CD4-positive, CD25-positive, alpha-beta regulatory T cell (primary cell): Measurements from ENCODE around the gene URAD. TPM values are rescaled to one million over a fixed set of nuclear protein-coding genes. Genes with fewer than 3 reads are reported as not detected.
"Not testable (repeated sequence)": the region's sequence is repeated elsewhere in the genome, so short reads cannot be mapped to it uniquely, and the experiment has no call there.

Source experiments
- ATAC-seq, 2 donors: fragments of 150-1000 bp; cut with Tn5 transposase; one replicate each; pipeline ENCODE4 v1.10.0; 2021; ENCODE audit warnings: low read depth in 2 of 2, moderate number of reproducible peaks in 2 of 2, moderate library complexity in 1 of 2
- DNase-seq, 3 donors: peaks; one replicate each; pipeline versions ENCODE4 v3.0.0 to v3.0.0-alpha.2; 2012 to 2022; ENCODE audit warnings: mixed read lengths in 1 of 3
- H3K27ac ChIP-seq: one replicate; pipeline ENCODE4 v1.7.0; 2013; ENCODE audit warnings: mild to moderate bottlenecking, low read length; ENCODE audit not compliant: insufficient read depth, poor library complexity, severe bottlenecking
- H3K27me3 ChIP-seq: one replicate; pipeline ENCODE4 v1.7.0; 2013; ENCODE audit warnings: low read length; ENCODE audit not compliant: control insufficient read depth, insufficient read depth
- H3K36me3 ChIP-seq: one replicate; pipeline ENCODE4 v1.7.0; 2013; ENCODE audit warnings: mild to moderate bottlenecking, low read length, moderate library complexity; ENCODE audit not compliant: control insufficient read depth, insufficient read depth
- H3K4me1 ChIP-seq: 2 replicates; pipeline ENCODE4 v1.7.0; 2013; ENCODE audit warnings: mild to moderate bottlenecking, low read length; ENCODE audit not compliant: insufficient read depth, control insufficient read depth, poor library complexity, severe bottlenecking
- H3K4me3 ChIP-seq: one replicate; pipeline ENCODE4 v1.7.0; 2013; ENCODE audit warnings: low read depth, mild to moderate bottlenecking, low read length, moderate library complexity
- H3K9me3 ChIP-seq, 2 experiments: 1 replicate in 1 of 2; 2 replicates in 1 of 2; pipeline ENCODE4 v1.7.0; 2013; ENCODE audit warnings: low read length in 2 of 2, mild to moderate bottlenecking in 1 of 2, moderate library complexity in 1 of 2; ENCODE audit not compliant: control insufficient read depth in 2 of 2
- H3K27ac Mint-ChIP-seq, 3 donors: one replicate each; pipeline ENCODE4 v1.8.0; 2020 to 2022; ENCODE audit warnings: mild to moderate bottlenecking in 3 of 3, mixed read lengths in 3 of 3, moderate library complexity in 2 of 3
- H3K27me3 Mint-ChIP-seq: one replicate; pipeline ENCODE4 v1.8.0; 2022; ENCODE audit warnings: mild to moderate bottlenecking, mixed read lengths
- H3K36me3 Mint-ChIP-seq: one replicate; pipeline ENCODE4 v1.8.0; 2020; ENCODE audit warnings: mixed read lengths
- H3K4me1 Mint-ChIP-seq, 4 donors: one replicate each; pipeline ENCODE4 v1.8.0; 2020 to 2022; ENCODE audit warnings: mixed read lengths in 4 of 4, mild to moderate bottlenecking in 1 of 4
- H3K4me3 Mint-ChIP-seq, 4 donors: one replicate each; pipeline ENCODE4 v1.8.0; 2020 to 2022; ENCODE audit warnings: mild to moderate bottlenecking in 4 of 4, mixed read lengths in 4 of 4, moderate library complexity in 3 of 4
- H3K9me3 Mint-ChIP-seq, 7 donors: one replicate each; pipeline ENCODE4 v1.8.0; 2020 to 2022; ENCODE audit warnings: mixed read lengths in 7 of 7, mild to moderate bottlenecking in 3 of 7, moderate library complexity in 2 of 7
- polyA plus RNA-seq, 4 donors: library from polyadenylated mRNA; unstranded; fragments of 300-500 nt; fragmentation: Illumina TruSeq; gene quantifications; one replicate each; pipeline ENCODE4 v1.2.3, GENCODE V29; 2021
- total RNA-seq: library from RNA; stranded (reverse); gene quantifications from one replicate; pipeline ENCODE4 v1.2.3, GENCODE V29; 2022

The URAD gene, protein sequence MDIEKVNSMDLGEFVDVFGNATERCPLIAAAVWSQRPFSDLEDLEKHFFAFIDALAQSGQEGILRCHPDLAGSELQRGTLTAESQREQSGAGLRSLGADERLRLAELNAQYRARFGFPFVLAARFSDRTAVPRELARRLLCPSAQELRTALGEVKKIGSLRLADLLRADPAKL
- not detected for total RNA-seq
- not detected for polyA plus RNA-seq

DNA sequence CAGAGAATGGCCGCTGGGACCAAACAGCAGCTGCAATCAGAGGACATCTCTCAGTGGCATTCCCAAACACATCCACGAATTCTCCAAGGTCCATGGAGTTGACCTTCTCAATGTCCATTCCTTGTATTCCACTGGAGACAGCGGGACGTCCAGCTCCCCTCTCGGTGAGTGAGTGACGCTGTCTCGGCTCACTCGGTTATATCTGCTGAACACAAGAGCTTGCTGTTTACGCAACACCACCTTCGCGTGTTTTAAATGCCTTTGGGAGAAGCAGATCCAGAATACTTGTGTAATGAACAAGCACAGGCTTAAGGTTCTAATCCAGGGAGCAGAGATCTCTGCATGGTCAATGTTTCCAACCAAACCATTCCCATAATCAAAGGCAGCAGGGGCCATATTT is at the start of gene URAD:
TSS of gene URAD (minus strand) at position 174 of the 400 bp plus-strand sequence. CDS start at position 118, 56 bp downstream.
- no peaks in the 10 kb centered on the region for H3K36me3 Mint-ChIP-seq
- no peak within 1 kb of the TSS for H3K27ac ChIP-seq
- H3K4me1 ChIP-seq, result no peaks in the 10 kb centered on the region
- no peak within 1 kb of the TSS for H3K4me3 ChIP-seq
- H3K27ac Mint-ChIP-seq, result no peak within 1 kb of the TSS
- H3K4me3 Mint-ChIP-seq, result no peak within 1 kb of the TSS
- no peaks in the 10 kb centered on the region for H3K9me3 Mint-ChIP-seq
- DNase-seq (no peak), ATAC-seq (no peak)
- H3K9me3 ChIP-seq, result no peaks in the 10 kb centered on the region
- H3K4me1 Mint-ChIP-seq, result peaks cover 0 to 5% (median under 1%) of the 10 kb centered on the region in 4 donors
- H3K27me3 ChIP-seq, result no peaks in the 10 kb centered on the region
- no peaks in the 10 kb centered on the region for H3K36me3 ChIP-seq
- H3K27me3 Mint-ChIP-seq, result peaks cover 10% of the 10 kb centered on the region

DNA sequence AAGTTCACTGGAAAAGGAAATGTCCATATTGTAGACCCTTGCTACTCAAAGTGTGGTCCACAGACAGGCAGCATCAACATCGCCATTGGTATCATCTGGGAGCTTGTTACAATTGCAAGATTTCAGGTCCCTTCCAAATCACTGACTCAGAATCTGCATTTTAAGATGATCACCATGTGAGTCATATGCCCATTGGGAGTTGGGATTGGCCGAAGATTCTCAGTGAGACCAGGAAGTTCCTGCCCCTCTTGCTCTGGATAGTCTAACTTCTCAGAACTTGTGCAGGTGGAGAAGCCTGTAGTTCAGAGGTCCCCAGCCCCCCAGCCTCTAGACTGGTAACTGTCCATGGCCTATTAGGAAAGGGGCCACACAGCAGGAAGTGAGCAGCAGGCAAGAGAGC is 48.9 kb upstream of the URAD start:
- Histone ChIP-seq H3K27ac (no peak overlapping the region), H3K4me1 (no peaks in the 10 kb centered on the region), H3K36me3 (no peaks in the 10 kb centered on the region), H3K4me3 (no peak overlapping the region), H3K9me3 (no peaks in the 10 kb centered on the region), H3K27me3 (peaks cover 8% of the 10 kb centered on the region)
- no peaks in the 10 kb centered on the region for H3K4me1 Mint-ChIP-seq
- no peak overlapping the region for H3K4me3 Mint-ChIP-seq
- H3K36me3 Mint-ChIP-seq, result no peaks in the 10 kb centered on the region
- peaks cover 32% of the 10 kb centered on the region for H3K27me3 Mint-ChIP-seq
- peaks cover 0 to 4% (median 0%) of the 10 kb centered on the region in 7 donors for H3K9me3 Mint-ChIP-seq
- no peak for DNase-seq
- ATAC-seq, result no peak
- no peak overlapping the region for H3K27ac Mint-ChIP-seq

DNA sequence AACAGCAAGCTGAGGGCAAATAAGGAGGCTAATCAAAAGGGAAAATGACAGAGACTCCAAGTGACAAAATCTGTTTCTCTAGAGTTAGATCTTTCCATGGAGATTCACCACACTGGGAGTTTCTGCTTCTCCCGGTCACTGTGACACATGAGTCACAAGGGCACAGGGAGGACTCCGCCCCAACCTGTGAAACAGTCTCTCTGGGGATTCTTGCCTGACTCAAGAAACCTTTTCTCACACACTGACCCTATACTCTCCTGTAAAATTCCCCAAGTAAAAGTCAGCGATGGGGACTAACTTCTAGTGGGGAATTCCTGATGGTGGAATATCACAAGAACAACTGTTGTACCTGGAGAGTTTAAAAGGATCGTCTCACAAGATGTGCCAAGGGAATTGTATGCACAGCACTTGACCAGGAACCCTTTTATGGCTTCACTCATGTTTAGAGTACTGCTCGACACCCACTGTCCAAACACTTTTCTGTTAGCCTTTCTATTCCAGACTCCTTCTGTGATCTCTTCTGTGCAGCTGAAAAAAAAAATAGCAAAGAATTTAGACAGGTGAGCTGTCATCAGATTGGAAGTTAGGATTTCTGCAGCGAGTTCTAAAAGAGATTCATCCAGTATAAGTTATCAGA is 46.8 kb upstream of the URAD start:
- no peaks in the 10 kb centered on the region for H3K4me1 ChIP-seq
- no peak for ATAC-seq

DNA sequence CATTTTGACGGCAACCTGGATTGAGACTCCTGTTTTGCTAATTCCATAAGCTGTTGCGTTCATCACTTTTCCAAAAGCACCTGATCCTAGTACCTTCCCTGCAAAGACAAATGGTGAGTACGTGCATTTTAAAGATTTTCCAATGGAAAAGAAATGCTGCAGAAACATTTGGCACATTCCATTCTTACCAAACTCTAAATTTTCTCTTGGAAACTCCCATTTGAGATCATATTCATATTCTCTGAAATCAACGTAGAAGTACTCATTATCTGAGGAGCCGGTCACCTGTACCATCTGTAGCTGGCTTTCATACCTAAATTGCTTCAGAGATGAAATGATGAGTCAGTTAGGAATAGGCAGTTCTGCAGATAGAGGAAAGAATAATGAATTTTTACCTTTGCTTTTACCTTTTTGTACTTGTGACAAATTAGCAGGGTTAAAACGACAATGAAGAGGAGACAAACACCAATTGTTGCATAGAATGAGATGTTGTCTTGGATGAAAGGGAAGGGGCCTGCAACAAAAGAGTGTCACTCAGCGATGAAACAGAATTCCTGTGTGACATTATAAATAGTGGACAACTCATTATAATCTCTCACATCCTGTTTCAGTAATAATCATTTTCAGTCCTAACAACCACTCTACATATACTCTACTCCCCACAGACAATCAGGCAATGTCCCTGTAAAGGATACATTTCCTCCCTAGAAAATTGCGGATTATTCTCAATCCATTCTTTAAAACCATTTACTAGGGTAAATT is 45.6 kb upstream of the URAD start:
- no peak overlapping the region for H3K27ac ChIP-seq
- H3K4me3 Mint-ChIP-seq, result no peak overlapping the region
- H3K36me3 Mint-ChIP-seq, result no peaks in the 10 kb centered on the region
- no peaks in the 10 kb centered on the region for H3K36me3 ChIP-seq
- H3K27me3 ChIP-seq, result peaks cover 8% of the 10 kb centered on the region
- peaks cover 22% of the 10 kb centered on the region for H3K27me3 Mint-ChIP-seq
- H3K4me3 ChIP-seq, result no peak overlapping the region
- DNase-seq (no peak), ATAC-seq (no peak)
- H3K9me3 Mint-ChIP-seq, result peaks cover 0 to 2% (median 0%) of the 10 kb centered on the region in 7 donors
- no peak overlapping the region for H3K27ac Mint-ChIP-seq
- no peaks in the 10 kb centered on the region for H3K4me1 ChIP-seq
- no peaks in the 10 kb centered on the region for H3K9me3 ChIP-seq
- H3K4me1 Mint-ChIP-seq, result peaks cover 0 to 2% (median 0%) of the 10 kb centered on the region in 4 donors

More for the DNA sequence above, 46.8 kb upstream of the URAD start:
- H3K27ac Mint-ChIP-seq, result no peak overlapping the region
- Histone ChIP-seq H3K27ac (no peak overlapping the region), H3K9me3 (no peaks in the 10 kb centered on the region), H3K27me3 (peaks cover 6% of the 10 kb centered on the region), H3K36me3 (no peaks in the 10 kb centered on the region), H3K4me3 (no peak overlapping the region)
- H3K4me1 Mint-ChIP-seq, result peaks cover 0 to 2% (median 0%) of the 10 kb centered on the region in 4 donors
- DNase-seq, result no peak
- peaks cover 0 to 2% (median 0%) of the 10 kb centered on the region in 7 donors for H3K9me3 Mint-ChIP-seq
- H3K27me3 Mint-ChIP-seq, result peaks cover 28% of the 10 kb centered on the region
- no peak overlapping the region for H3K4me3 Mint-ChIP-seq
- no peaks in the 10 kb centered on the region for H3K36me3 Mint-ChIP-seq

DNA sequence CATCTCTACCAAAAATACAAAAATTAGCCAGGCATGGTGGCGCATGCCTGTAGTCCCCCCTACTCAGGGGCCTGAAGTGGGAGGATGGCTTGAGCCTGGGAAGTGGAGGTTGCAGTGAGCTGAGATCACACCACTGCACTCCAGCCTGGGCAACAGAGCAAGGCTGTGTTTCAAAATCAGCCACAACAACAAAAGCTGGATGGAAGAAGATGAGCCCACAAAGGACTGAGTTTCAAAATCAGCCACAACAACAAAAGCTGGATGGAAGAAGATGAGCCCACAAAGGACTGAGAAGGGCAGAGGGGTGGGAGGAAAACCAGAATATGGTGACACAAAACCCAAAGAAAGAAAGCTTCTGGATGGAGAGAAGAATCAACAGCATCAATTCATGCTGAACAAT is 43.9 kb upstream of the URAD start:
- H3K36me3 ChIP-seq, H3K9me3 Mint-ChIP-seq, H3K9me3 ChIP-seq, H3K4me1 ChIP-seq, H3K27me3 ChIP-seq, H3K4me1 Mint-ChIP-seq, H3K4me3 Mint-ChIP-seq, H3K27ac ChIP-seq, H3K36me3 Mint-ChIP-seq, ATAC-seq, DNase-seq, H3K27ac Mint-ChIP-seq, H3K4me3 ChIP-seq: not testable (repeated sequence)
- H3K27me3 Mint-ChIP-seq, result peaks cover 23% of the 10 kb centered on the region

DNA sequence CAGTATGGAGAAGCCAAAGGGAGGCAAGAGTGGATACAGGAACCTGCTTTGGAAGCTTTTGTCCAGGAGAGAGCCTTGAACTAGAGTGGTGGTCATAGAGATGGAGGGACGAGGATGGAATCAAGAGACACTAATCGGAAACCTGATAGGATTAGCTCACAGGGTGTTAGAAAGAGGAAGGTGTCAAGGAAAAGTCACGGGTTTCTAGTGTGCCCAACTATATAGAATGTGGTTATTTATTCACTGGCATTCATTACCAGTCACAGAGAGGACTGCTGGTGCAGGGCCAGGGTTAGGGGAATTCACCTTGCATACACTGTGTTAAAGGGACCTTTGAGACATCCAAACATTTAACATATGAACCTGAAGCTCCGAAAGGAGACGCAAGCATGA is 43.4 kb upstream of the URAD start:
- H3K27ac Mint-ChIP-seq, result no peak overlapping the region
- H3K9me3 Mint-ChIP-seq, result no peaks in the 10 kb centered on the region
- Histone ChIP-seq H3K9me3 (no peaks in the 10 kb centered on the region), H3K27me3 (peaks cover 6% of the 10 kb centered on the region), H3K4me1 (no peaks in the 10 kb centered on the region), H3K4me3 (no peak overlapping the region), H3K36me3 (no peaks in the 10 kb centered on the region), H3K27ac (no peak overlapping the region)
- H3K4me3 Mint-ChIP-seq, result no peak overlapping the region
- peaks cover 23% of the 10 kb centered on the region for H3K27me3 Mint-ChIP-seq
- peaks cover 0 to 2% (median 0%) of the 10 kb centered on the region in 4 donors for H3K4me1 Mint-ChIP-seq
- DNase-seq (no peak), ATAC-seq (peak in 1 of 2 donors; percentile 36)
- H3K36me3 Mint-ChIP-seq, result no peaks in the 10 kb centered on the region

DNA sequence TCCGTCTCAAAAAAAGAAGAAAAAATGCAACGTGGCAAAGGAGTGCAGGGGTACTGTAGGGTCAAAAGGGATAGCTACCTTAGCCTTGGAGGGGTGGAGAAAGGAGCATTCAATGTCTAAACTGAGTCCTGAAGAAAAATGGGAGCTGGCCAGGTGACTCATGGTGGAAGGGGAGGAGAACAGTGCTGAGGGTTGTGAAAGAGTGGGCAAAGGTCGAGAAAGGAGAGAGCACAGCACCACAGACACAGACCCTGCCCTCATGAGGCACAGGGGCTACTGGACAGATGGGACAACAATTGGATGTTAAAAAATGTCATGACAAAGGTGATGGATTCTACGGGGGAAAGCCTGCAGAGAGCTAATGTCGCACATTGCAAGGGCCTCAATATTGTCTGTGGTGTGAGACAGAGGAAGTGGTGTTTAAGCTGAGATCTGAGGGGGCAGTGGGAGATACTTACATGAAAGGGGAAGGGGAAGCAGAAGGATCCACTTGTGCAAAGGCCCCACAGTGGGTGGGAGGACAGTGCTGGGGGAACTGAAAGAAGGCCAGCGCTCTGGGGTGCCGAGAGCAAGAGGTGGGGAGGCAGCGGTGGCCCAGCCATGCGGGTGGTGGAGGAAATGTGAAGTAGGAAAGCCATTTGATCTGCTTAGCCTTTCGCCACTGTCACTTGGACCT is 42.9 kb upstream of the URAD start:
- Mint-ChIP-seq H3K36me3 (no peaks in the 10 kb centered on the region), H3K27ac (no peak overlapping the region), H3K27me3 (peaks cover 23% of the 10 kb centered on the region), H3K4me1 (peaks cover 0 to 2% (median 0%) of the 10 kb centered on the region in 4 donors), H3K4me3 (no peak overlapping the region), H3K9me3 (no peaks in the 10 kb centered on the region)
- ATAC-seq, result peak in 1 of 2 donors; percentile 39
- H3K4me3 ChIP-seq, result no peak overlapping the region
- H3K36me3 ChIP-seq, result no peaks in the 10 kb centered on the region
- H3K27me3 ChIP-seq, result peaks cover 6% of the 10 kb centered on the region
- H3K9me3 ChIP-seq, result no peaks in the 10 kb centered on the region
- H3K27ac ChIP-seq, result no peak overlapping the region
- no peak for DNase-seq
- H3K4me1 ChIP-seq, result no peaks in the 10 kb centered on the region
